Mammary epithelial cell (primary cell): Measurements from ENCODE around the gene MMP28.

Experiments
- EZH2 ChIP-seq: IDR thresholded peaks from 2 replicates; pipeline ENCODE4 v1.6.1; 2012; ENCODE audit warnings: low read length, inconsistent platforms, borderline replicate concordance
- TF ChIP-seq, protein P1 (sequence below), 2 donors: IDR thresholded peaks in 1 of 2; conservative IDR thresholded peaks in 1 of 2; 2 replicates each; pipeline ENCODE4 v1.5.1; 2011 to 2012; ENCODE audit warnings: inconsistent platforms in 2 of 2, low read length in 2 of 2, mild to moderate bottlenecking in 2 of 2, control low read depth in 1 of 2, low read depth in 1 of 2; ENCODE audit not compliant: insufficient read depth in 1 of 2; ENCODE audit errors: extremely low read depth in 1 of 2

DNA sequence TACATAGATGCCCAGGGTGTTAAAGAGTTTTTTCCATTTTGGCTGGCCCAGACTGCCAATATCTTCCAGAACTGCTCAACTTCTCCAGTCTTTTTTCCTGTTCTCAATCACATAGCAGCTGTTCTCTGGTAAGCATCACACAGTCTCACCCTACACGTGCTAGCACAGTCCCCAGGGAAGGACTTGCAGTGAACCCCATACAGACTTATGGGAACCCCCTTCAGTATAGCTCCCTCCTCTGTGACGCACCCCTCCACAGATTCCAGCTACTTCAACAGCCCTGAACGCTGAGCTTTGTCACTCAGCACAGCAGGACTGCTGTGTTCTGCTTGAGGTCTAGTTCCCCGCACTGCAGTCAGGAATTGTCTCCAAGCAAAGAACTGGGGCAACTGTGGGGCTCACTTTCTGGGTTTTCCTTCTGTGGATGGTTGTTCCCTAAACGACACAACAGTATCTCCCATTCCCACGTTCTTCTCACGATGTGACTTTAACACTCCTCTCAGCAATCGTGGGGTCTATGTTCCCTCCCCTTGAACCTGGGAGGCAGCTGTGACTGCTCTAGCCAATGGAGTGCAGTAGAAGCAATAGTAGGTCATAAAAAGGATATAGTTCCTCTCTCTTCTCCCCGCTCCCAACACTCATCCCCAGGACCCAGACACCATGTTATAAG is 3.6 kb downstream of the MMP28 start:
- TF ChIP-seq, protein P1, sequence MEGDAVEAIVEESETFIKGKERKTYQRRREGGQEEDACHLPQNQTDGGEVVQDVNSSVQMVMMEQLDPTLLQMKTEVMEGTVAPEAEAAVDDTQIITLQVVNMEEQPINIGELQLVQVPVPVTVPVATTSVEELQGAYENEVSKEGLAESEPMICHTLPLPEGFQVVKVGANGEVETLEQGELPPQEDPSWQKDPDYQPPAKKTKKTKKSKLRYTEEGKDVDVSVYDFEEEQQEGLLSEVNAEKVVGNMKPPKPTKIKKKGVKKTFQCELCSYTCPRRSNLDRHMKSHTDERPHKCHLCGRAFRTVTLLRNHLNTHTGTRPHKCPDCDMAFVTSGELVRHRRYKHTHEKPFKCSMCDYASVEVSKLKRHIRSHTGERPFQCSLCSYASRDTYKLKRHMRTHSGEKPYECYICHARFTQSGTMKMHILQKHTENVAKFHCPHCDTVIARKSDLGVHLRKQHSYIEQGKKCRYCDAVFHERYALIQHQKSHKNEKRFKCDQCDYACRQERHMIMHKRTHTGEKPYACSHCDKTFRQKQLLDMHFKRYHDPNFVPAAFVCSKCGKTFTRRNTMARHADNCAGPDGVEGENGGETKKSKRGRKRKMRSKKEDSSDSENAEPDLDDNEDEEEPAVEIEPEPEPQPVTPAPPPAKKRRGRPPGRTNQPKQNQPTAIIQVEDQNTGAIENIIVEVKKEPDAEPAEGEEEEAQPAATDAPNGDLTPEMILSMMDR (conservative IDR thresholded peaks at IDR 0.05 in 1 of 2, IDR thresholded peaks at IDR 0.05 in 1 of 2; ENCODE audit: extremely low read depth in 1 of 2, insufficient read depth in 1 of 2, low read depth in 1 of 2, low read length in 2 of 2) = no peak
- no peak for TF ChIP-seq EZH2
